ENCODE results near the gene MBOAT1. TPM values are rescaled to one million over a fixed set of nuclear protein-coding genes. Genes with fewer than 3 reads are reported as not detected.

The MBOAT1 gene
- total RNA-seq, 1 experiment from 2014 or later: 22.0 TPM

DNA sequence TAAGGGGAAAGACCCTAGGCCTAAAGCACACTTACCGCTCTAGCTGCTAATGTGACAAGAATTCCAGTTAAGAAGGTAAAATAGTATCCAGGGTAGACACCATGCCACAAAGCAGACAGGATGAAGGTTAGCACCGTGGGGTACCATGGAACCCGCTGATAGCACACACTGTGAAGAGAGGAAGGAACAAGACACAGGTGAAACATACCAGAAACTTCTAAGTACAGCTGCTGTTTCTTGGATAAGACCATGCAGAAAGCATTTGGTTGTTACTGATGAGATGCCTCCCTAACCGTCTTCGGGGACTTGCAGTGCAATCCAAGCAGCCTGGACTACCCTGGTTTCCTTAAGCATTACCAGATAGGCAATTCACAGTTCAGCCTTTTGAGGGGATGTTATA is 99.4 kb downstream of the MBOAT1 start:
- no TSS peak for BruUV-seq (replicated peaks)

DNA sequence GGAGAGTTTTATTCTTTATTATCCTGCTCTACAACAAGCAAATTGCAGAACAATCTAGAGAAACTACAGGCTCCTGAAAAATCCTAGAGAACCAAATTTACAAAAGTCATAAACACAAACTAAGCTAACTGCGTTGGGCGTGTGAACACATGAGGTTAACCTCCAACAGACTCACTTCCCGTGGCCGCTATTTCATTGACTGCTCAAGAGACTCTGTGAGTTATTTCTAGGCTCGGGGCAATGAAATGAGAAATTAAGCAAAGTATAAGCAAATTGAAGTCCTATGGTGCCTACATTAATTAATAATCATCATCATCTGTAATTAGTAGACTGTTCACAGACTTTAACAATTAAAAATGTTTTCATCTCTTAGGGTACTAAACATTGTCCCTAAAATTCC is 100.0 kb downstream of the MBOAT1 start:
- peaks cover 3% of the 10 kb centered on the region; the same call in 1 of the 2 replicates for H3F3A ChIP-seq (ENCODE audit: insufficient read depth, low read depth)
- BruUV-seq (replicated peaks): no TSS peak
- no peak overlapping the region for H2AFZ ChIP-seq
- H4K20me1 ChIP-seq (ENCODE audit: insufficient read depth): no peaks in the 10 kb centered on the region
- no peaks in the 10 kb centered on the region for H3K79me2 ChIP-seq (ENCODE audit: low read depth)
- intact Hi-C loops (cut with micrococcal nuclease; ENCODE audit: unreplicated experiment): no loop called here
- no peaks in the 10 kb centered on the region for H3K27me3 ChIP-seq (ENCODE audit: insufficient read depth, low read depth)
- TF ChIP-seq, protein P1, sequence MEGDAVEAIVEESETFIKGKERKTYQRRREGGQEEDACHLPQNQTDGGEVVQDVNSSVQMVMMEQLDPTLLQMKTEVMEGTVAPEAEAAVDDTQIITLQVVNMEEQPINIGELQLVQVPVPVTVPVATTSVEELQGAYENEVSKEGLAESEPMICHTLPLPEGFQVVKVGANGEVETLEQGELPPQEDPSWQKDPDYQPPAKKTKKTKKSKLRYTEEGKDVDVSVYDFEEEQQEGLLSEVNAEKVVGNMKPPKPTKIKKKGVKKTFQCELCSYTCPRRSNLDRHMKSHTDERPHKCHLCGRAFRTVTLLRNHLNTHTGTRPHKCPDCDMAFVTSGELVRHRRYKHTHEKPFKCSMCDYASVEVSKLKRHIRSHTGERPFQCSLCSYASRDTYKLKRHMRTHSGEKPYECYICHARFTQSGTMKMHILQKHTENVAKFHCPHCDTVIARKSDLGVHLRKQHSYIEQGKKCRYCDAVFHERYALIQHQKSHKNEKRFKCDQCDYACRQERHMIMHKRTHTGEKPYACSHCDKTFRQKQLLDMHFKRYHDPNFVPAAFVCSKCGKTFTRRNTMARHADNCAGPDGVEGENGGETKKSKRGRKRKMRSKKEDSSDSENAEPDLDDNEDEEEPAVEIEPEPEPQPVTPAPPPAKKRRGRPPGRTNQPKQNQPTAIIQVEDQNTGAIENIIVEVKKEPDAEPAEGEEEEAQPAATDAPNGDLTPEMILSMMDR (conservative IDR thresholded peaks at IDR 0.05): no peak
- TF ChIP-seq EZH2 (IDR thresholded peaks at IDR 0.05; ENCODE audit: low read depth): no peak
- H3K4me3 ChIP-seq: no peak overlapping the region
- ChIA-PET CTCF (no interaction called here), POLR2A (ENCODE audit: unreplicated experiment) (no interaction called here)
- H3K4me1 ChIP-seq (replicated peaks; ENCODE audit: insufficient read depth): peaks cover 8% of the 10 kb centered on the region
- H3K27ac ChIP-seq: no peak overlapping the region
- no peaks in the 10 kb centered on the region for H3K9me3 ChIP-seq (ENCODE audit: insufficient read depth, low read depth)
- H3K36me3 ChIP-seq (ENCODE audit: low read depth): no peaks in the 10 kb centered on the region
- H3K9me2 ChIP-seq (ENCODE audit: insufficient read depth): no peaks in the 10 kb centered on the region
- no peak overlapping the region for H3K4me2 ChIP-seq
- no peak for DNase-seq

More for the DNA sequence above, 99.4 kb downstream of the MBOAT1 start:
- Histone ChIP-seq H3K36me3 (ENCODE audit: low read depth) (no peaks in the 10 kb centered on the region), H3K4me3 (no peak overlapping the region), H3K79me2 (ENCODE audit: low read depth) (no peaks in the 10 kb centered on the region), H3K27ac (no peak overlapping the region), H3K4me1 (replicated peaks; ENCODE audit: insufficient read depth) (peaks cover 14% of the 10 kb centered on the region), H4K20me1 (ENCODE audit: insufficient read depth) (no peaks in the 10 kb centered on the region), H3K4me2 (no peak overlapping the region), H2AFZ (no peak overlapping the region), H3K27me3 (ENCODE audit: insufficient read depth, low read depth) (no peaks in the 10 kb centered on the region), H3F3A (ENCODE audit: insufficient read depth, low read depth) (peaks cover 8% of the 10 kb centered on the region; the same call in 1 of the 2 replicates), H3K9me3 (ENCODE audit: insufficient read depth, low read depth) (no peaks in the 10 kb centered on the region), H3K9me2 (ENCODE audit: insufficient read depth) (no peaks in the 10 kb centered on the region)
- DNase-seq: no peak
- ChIA-PET POLR2A (ENCODE audit: unreplicated experiment) (no interaction called here), CTCF (no interaction called here)
- TF ChIP-seq, protein P1 (conservative IDR thresholded peaks at IDR 0.05): no peak
- TF ChIP-seq EZH2 (IDR thresholded peaks at IDR 0.05; ENCODE audit: low read depth): no peak
- intact Hi-C loops (cut with micrococcal nuclease; ENCODE audit: unreplicated experiment): no loop called here

DNA sequence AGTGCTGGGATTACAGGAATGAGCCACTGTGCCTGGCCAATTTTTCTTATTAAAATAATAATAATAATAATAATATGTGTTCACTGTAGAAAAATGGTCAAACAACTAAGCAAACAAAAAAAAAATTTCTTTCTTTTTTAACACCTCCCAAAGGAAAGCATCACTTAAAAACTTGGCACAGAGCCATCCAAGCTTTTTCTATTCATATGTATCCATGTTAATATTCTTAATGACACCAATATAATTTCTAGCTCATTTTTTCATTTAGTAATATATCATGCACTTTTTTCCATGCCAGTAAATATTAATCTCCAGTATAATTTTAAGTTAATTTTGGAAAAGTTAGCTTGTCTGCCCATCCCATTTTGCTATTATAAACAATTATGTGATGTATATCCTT is 101.8 kb downstream of the MBOAT1 start:
- intact Hi-C loops (cut with micrococcal nuclease; ENCODE audit: unreplicated experiment): no loop called here
- Histone ChIP-seq H3K4me3 (no peak overlapping the region), H3F3A (ENCODE audit: insufficient read depth, low read depth) (no peaks in the 10 kb centered on the region), H2AFZ (no peak overlapping the region), H3K36me3 (ENCODE audit: low read depth) (no peaks in the 10 kb centered on the region), H3K27me3 (ENCODE audit: insufficient read depth, low read depth) (no peaks in the 10 kb centered on the region), H3K9me3 (ENCODE audit: insufficient read depth, low read depth) (no peaks in the 10 kb centered on the region), H4K20me1 (ENCODE audit: insufficient read depth) (no peaks in the 10 kb centered on the region), H3K9me2 (ENCODE audit: insufficient read depth) (no peaks in the 10 kb centered on the region), H3K4me2 (no peak overlapping the region), H3K27ac (no peak overlapping the region), H3K4me1 (replicated peaks; ENCODE audit: insufficient read depth) (no peaks in the 10 kb centered on the region), H3K79me2 (ENCODE audit: low read depth) (no peaks in the 10 kb centered on the region)
- BruUV-seq (replicated peaks): no TSS peak
- DNase-seq: no peak
- ChIA-PET POLR2A (ENCODE audit: unreplicated experiment) (interaction anchor here (0.7 kb wide), 1 partner anchor 9 kb away, joined by 5 read pairs; no protein-coding TSS in a partner anchor), CTCF (interaction anchor here (0.6 kb wide), 1 partner anchor 54 kb away, joined by 5 read pairs; no protein-coding TSS in a partner anchor)
- no peak for TF ChIP-seq EZH2 (IDR thresholded peaks at IDR 0.05; ENCODE audit: low read depth)
- TF ChIP-seq, protein P1 (conservative IDR thresholded peaks at IDR 0.05): no peak
